Iris pigment epithelial cell (primary cell): ENCODE measurements around the gene KIF13A.

Experiments used
- DNase-seq: peaks from one replicate; pipeline ENCODE4 v3.0.0-alpha.2; 2011; ENCODE audit warnings: low read depth

KIF13A gene

GRCh38 chr6:17719323-17720041 lies 268.0 kb downstream of the KIF13A start:
- no peak for DNase-seq

- no peak for DNase-seq
Measured at GRCh38 chr6:17716221-17716620, 271.2 kb downstream of the KIF13A start.

GRCh38 chr6:17714879-17715851 lies 272.3 kb downstream of the KIF13A start:
- peak; percentile 95 for DNase-seq

- peak; percentile 39 for DNase-seq
Measured at GRCh38 chr6:17714177-17714576, 273.3 kb downstream of the KIF13A start.

- DNase-seq: no peak
Measured at GRCh38 chr6:17712576-17712975, 274.9 kb downstream of the KIF13A start.

GRCh38 chr6:17710331-17710730 lies 277.1 kb downstream of the KIF13A start:
- DNase-seq: peak; percentile 82

GRCh38 chr6:17709476-17709875 lies 278.0 kb downstream of the KIF13A start:
- DNase-seq: no peak
